HCT116 (cell line): ENCODE measurements around the gene RPL13. TPM values are rescaled to one million over a fixed set of nuclear protein-coding genes. Genes with fewer than 3 reads are reported as not detected.

Experiments
- ATAC-seq: fragments of 200-7000 bp; cut with Tn5 transposase; 2 replicates; pipeline ENCODE4 v1.9.1; 2020; ENCODE audit warnings: mild to moderate bottlenecking, moderate library complexity
- BruUV-seq: library from RNA; stranded (reverse); fragments of 400-500 nt; replicated peaks from 2 replicates; lab custom pipeline; 2021; lab: Mats Ljungman, UMichigan
- CTCF ChIA-PET: fragments of 300-600 bp; sonication (Branson Sonifier 250); formaldehyde crosslinking; loops from one replicate; lab custom pipeline; 2021; ENCODE audit warnings: antibody characterized with exemption; lab: Charles Lee
- POLR2A ChIA-PET: fragments of 300-600, 350-600 bp; sonication (Branson Sonifier 250); formaldehyde crosslinking; loops from one replicate; lab custom pipeline; 2021; ENCODE audit warnings: antibody characterized with exemption; lab: Charles Lee
- RAD21 ChIA-PET, 2 experiments: fragments of 300-600 bp; sonication (Branson Sonifier 250); formaldehyde crosslinking; loops; one replicate each; lab custom pipeline; 2023; ENCODE audit warnings: low total read pairs in 2 of 2; ENCODE audit not compliant: uncharacterized antibody in 2 of 2, unreplicated experiment in 2 of 2, low non-redundant PET in 1 of 2; lab: Charles Lee
- DNase-seq: peaks from one replicate; pipeline ENCODE4 v3.0.0-alpha.2; 2010; ENCODE audit warnings: low read depth, low spot score
- H2AFZ ChIP-seq: fragments of 200-600 bp; shearing (Covaris generic), sonication (generic); 2 replicates; pipeline ENCODE4 v1.6.1; 2017; ENCODE audit warnings: low read depth, mixed run types, mixed read lengths, antibody characterized with exemption, low read length; ENCODE audit not compliant: poor library complexity, severe bottlenecking
- H3K27ac ChIP-seq: 2 replicates; pipeline ENCODE4 v1.5.1; 2012; ENCODE audit warnings: low read depth, low read length
- H3K27me3 ChIP-seq: fragments of 200-600 bp; sonication (generic); 2 replicates; pipeline ENCODE4 v1.6.1; 2016; ENCODE audit warnings: mixed run types, low read length, mixed read lengths; ENCODE audit not compliant: insufficient read depth
- H3K36me3 ChIP-seq, 2 experiments: fragments of 200-500 bp in 1 of 2; fragments of 200-600 bp in 1 of 2; sonication (Bioruptor generic) in 1 of 2; sonication (generic) in 1 of 2; 2 replicates each; pipeline versions ENCODE4 v1.5.1 to v1.6.1; 2014 to 2016; ENCODE audit warnings: low read length in 2 of 2, inconsistent platforms in 1 of 2, mixed read lengths in 1 of 2, mixed run types in 1 of 2; ENCODE audit not compliant: insufficient read depth in 2 of 2, control insufficient read depth in 1 of 2
- H3K4me1 ChIP-seq, 2 experiments: fragments of 200-600 bp in 1 of 2; sonication (generic) in 1 of 2; 2 replicates each; pipeline versions ENCODE4 v1.5.1 to v1.6.1; 2012 to 2017; ENCODE audit warnings: low read length in 2 of 2, inconsistent platforms in 1 of 2, mild to moderate bottlenecking in 1 of 2, mixed read lengths in 1 of 2, mixed run types in 1 of 2, moderate library complexity in 1 of 2; ENCODE audit not compliant: insufficient read depth in 2 of 2, control insufficient read depth in 1 of 2
- H3K4me2 ChIP-seq: fragments of 200-600 bp; sonication (generic); 2 replicates; pipeline ENCODE4 v1.6.1; 2017; ENCODE audit warnings: mixed run types, low read length, mixed read lengths
- H3K4me3 ChIP-seq, 2 experiments: fragments of 200-600 bp in 1 of 2; sonication (generic) in 1 of 2; replicated peaks in 1 of 2; 2 replicates each; pipeline ENCODE4 v1.5.1; 2011 to 2016; ENCODE audit warnings: low read length in 2 of 2, control low read depth in 1 of 2, low read depth in 1 of 2, mild to moderate bottlenecking in 1 of 2, mixed read lengths in 1 of 2, mixed run types in 1 of 2
- H3K79me2 ChIP-seq: fragments of 200-600 bp; sonication (generic); 2 replicates; pipeline ENCODE4 v1.6.1; 2017; ENCODE audit warnings: mild to moderate bottlenecking, mixed run types, low read length, moderate library complexity, mixed read lengths; ENCODE audit not compliant: insufficient read depth
- H3K9ac ChIP-seq: fragments of 200-600 bp; sonication (generic); 2 replicates; pipeline ENCODE4 v1.6.1; 2016; ENCODE audit warnings: low read length, mixed read lengths
- H3K9me2 ChIP-seq: fragments of 200-600 bp; sonication (generic), shearing (Covaris generic); 2 replicates; pipeline ENCODE4 v1.6.1; 2017; ENCODE audit warnings: mixed run types, mild to moderate bottlenecking, moderate library complexity; ENCODE audit not compliant: insufficient read depth
- H3K9me3 ChIP-seq, 2 experiments: fragments of 200-500 bp in 1 of 2; fragments of 200-600 bp in 1 of 2; sonication (Bioruptor generic) in 1 of 2; sonication (generic) in 1 of 2; 2 replicates each; pipeline ENCODE4 v1.6.1; 2014 to 2017; ENCODE audit warnings: low read length in 2 of 2, mixed read lengths in 2 of 2, inconsistent platforms in 1 of 2, low read depth in 1 of 2, mild to moderate bottlenecking in 1 of 2, mixed run types in 1 of 2, moderate library complexity in 1 of 2; ENCODE audit not compliant: control insufficient read depth in 1 of 2, insufficient read depth in 1 of 2
- H4K20me1 ChIP-seq: fragments of 200-600 bp; sonication (generic), shearing (Covaris generic); 2 replicates; pipeline ENCODE4 v1.6.1; 2017; ENCODE audit warnings: mixed run types, mild to moderate bottlenecking, moderate library complexity; ENCODE audit not compliant: insufficient read depth
- EGR1 ChIP-seq: IDR thresholded peaks from 2 replicates; pipeline ENCODE4 v1.6.1; 2012; ENCODE audit warnings: low read depth
- ELF1 ChIP-seq: IDR thresholded peaks from 2 replicates; pipeline ENCODE4 v1.6.1; 2012; ENCODE audit warnings: low read depth, borderline replicate concordance
- EZH2 ChIP-seq: fragments of 200-600 bp; sonication (generic); IDR thresholded peaks from 2 replicates; pipeline ENCODE4 v1.6.1; 2017; ENCODE audit warnings: antibody characterized with exemption, mixed run types
- FOSL1 ChIP-seq: IDR thresholded peaks from 2 replicates; pipeline ENCODE4 v1.6.1; 2012; ENCODE audit warnings: low read depth
- RAD21 ChIP-seq: IDR thresholded peaks from 2 replicates; pipeline ENCODE4 v1.6.1; 2012; ENCODE audit warnings: low read depth, mild to moderate bottlenecking
- SP1 ChIP-seq: IDR thresholded peaks from 2 replicates; pipeline ENCODE4 v1.6.1; 2012; ENCODE audit warnings: low read depth
- SRF ChIP-seq: IDR thresholded peaks from 2 replicates; pipeline ENCODE4 v1.6.1; 2012; ENCODE audit warnings: low read depth
- TCF7L2 ChIP-seq: IDR thresholded peaks from 2 replicates; pipeline ENCODE4 v1.7.0; 2011; ENCODE audit warnings: borderline replicate concordance, inconsistent platforms; ENCODE audit not compliant: insufficient read depth, insufficient read length; ENCODE audit errors: extremely low read depth
- ZNF274 ChIP-seq: fragments of 200-500 bp; sonication (Bioruptor generic); IDR thresholded peaks from 2 replicates; pipeline ENCODE4 v1.6.1; 2014; ENCODE audit warnings: mild to moderate bottlenecking, low read depth, low read length, inconsistent platforms
- intact Hi-C: fragments of 100-400 bp; cut with micrococcal nuclease; formaldehyde crosslinking; loops from 2 replicates; pipeline ENCODE4 v1.10.0; 2022
- total RNA-seq: library from RNA; stranded (reverse); gene quantifications from one replicate; pipeline ENCODE4 v1.2.1, GENCODE V29; 2021; ENCODE audit not compliant: unreplicated experiment
- TF ChIP-seq, protein P1 (sequence below): IDR thresholded peaks from 2 replicates; pipeline ENCODE4 v1.6.1; 2012
- TF ChIP-seq, protein P2 (sequence below): IDR thresholded peaks from 2 replicates; pipeline ENCODE4 v1.6.1; 2012; ENCODE audit warnings: low read depth

RPL13 gene
- total RNA-seq, 1 experiment from 2014 or later, result 4,404 TPM

DNA sequence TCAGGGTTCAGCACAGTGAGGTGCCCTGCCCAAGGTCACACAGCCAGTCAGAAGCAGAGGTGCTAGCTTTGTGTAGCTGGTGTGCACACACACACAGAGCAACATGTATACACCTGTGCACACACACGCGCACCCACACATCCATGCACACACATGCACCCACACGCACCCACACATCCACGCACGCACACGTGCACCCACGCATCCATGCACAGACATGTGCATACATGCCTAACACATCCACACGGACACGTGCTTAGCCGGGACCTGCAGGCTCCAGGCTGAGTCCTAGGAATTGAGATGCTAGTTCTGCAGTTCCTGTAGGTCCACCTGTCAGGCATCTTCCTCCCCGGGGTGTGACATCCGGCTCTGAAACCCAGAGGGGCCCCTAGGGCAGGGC, 39.9 kb downstream of the RPL13 start:
- Histone ChIP-seq H3K27ac (no peak overlapping the region; the same call in 1 of the 2 replicates), H3K9ac (no peak overlapping the region), H2AFZ (no peak overlapping the region), H3K4me1 (peaks cover 28 to 51% of the 10 kb centered on the region in 2 experiments), H3K36me3 (peaks cover 0 to 6% of the 10 kb centered on the region in 2 experiments; a peak in 1 of 4 replicates), H3K9me2 (no peaks in the 10 kb centered on the region), H3K4me3 (no peak overlapping the region), H3K79me2 (no peaks in the 10 kb centered on the region), H4K20me1 (no peaks in the 10 kb centered on the region), H3K9me3 (no peaks in the 10 kb centered on the region), H3K4me2 (no peak overlapping the region), H3K27me3 (no peaks in the 10 kb centered on the region)
- ATAC-seq (no peak), DNase-seq (no peak)
- ChIA-PET POLR2A (no interaction called here), CTCF (interaction anchor here (1.1 to 2.1 kb wide), 5 partner anchors 9 to 260 kb away, joined by 3 to 17 read pairs (median 5); no protein-coding TSS in a partner anchor), RAD21 (interaction anchor here in 1 of 2 experiments (1.7 kb wide), 1 partner anchor 41 kb away, joined by 10 read pairs; no protein-coding TSS in a partner anchor)
- intact Hi-C loops, result no loop called here
- TF ChIP-seq TCF7L2, result no peak
- no peak for TF ChIP-seq ELF1
- TF ChIP-seq, protein P1, sequence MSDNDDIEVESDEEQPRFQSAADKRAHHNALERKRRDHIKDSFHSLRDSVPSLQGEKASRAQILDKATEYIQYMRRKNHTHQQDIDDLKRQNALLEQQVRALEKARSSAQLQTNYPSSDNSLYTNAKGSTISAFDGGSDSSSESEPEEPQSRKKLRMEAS, result no peak
- TF ChIP-seq SP1, result no peak
- no peak for TF ChIP-seq FOSL1
- TF ChIP-seq EGR1, result no peak
- no peak for TF ChIP-seq ZNF274
- TF ChIP-seq RAD21, result no peak
- TF ChIP-seq, protein P2, sequence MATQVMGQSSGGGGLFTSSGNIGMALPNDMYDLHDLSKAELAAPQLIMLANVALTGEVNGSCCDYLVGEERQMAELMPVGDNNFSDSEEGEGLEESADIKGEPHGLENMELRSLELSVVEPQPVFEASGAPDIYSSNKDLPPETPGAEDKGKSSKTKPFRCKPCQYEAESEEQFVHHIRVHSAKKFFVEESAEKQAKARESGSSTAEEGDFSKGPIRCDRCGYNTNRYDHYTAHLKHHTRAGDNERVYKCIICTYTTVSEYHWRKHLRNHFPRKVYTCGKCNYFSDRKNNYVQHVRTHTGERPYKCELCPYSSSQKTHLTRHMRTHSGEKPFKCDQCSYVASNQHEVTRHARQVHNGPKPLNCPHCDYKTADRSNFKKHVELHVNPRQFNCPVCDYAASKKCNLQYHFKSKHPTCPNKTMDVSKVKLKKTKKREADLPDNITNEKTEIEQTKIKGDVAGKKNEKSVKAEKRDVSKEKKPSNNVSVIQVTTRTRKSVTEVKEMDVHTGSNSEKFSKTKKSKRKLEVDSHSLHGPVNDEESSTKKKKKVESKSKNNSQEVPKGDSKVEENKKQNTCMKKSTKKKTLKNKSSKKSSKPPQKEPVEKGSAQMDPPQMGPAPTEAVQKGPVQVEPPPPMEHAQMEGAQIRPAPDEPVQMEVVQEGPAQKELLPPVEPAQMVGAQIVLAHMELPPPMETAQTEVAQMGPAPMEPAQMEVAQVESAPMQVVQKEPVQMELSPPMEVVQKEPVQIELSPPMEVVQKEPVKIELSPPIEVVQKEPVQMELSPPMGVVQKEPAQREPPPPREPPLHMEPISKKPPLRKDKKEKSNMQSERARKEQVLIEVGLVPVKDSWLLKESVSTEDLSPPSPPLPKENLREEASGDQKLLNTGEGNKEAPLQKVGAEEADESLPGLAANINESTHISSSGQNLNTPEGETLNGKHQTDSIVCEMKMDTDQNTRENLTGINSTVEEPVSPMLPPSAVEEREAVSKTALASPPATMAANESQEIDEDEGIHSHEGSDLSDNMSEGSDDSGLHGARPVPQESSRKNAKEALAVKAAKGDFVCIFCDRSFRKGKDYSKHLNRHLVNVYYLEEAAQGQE, result no peak
- TF ChIP-seq EZH2, result no peak
- no peak for TF ChIP-seq SRF
- no TSS peak for BruUV-seq
